OCI-M1 (cell line): Measurements from ENCODE around the gene RFC2.

Source experiments
- DNase-seq: peaks from one replicate; lab custom pipeline; 2025; lab: John Stamatoyannopoulos, UW

Gene RFC2

GRCh38 chr7:74254129-74254857 lies at the start of gene RFC2:
TSS of gene RFC2 (minus strand) at chr7:74254399. CDS start at chr7:74254383, 16 bp downstream.
- peak; percentile 100 for DNase-seq

- DNase-seq: no peak
Observed at GRCh38 chr7:74302745-74303221, 48.6 kb upstream of the RFC2 start.

- no peak for DNase-seq
Observed at GRCh38 chr7:74300926-74301325, 46.7 kb upstream of the RFC2 start.

- no peak for DNase-seq
Observed at GRCh38 chr7:74299401-74299800, 45.2 kb upstream of the RFC2 start.

GRCh38 chr7:74297516-74298233 lies 43.5 kb upstream of the RFC2 start:
- DNase-seq: no peak

- no peak for DNase-seq
Observed at GRCh38 chr7:74294191-74294998, 40.2 kb upstream of the RFC2 start.

- no peak for DNase-seq
Observed at GRCh38 chr7:74293577-74293908, 39.3 kb upstream of the RFC2 start.

- no peak for DNase-seq
Observed at GRCh38 chr7:74292757-74293576, 38.8 kb upstream of the RFC2 start.

GRCh38 chr7:74291535-74291934 lies 37.3 kb upstream of the RFC2 start:
- no peak for DNase-seq

- peak; percentile 34 for DNase-seq
Observed at GRCh38 chr7:74290981-74291441, 36.8 kb upstream of the RFC2 start.

GRCh38 chr7:74290553-74290950 lies 36.4 kb upstream of the RFC2 start:
- DNase-seq: no peak

GRCh38 chr7:74289659-74290552 lies 35.7 kb upstream of the RFC2 start:
- DNase-seq: peak; percentile 45

- DNase-seq: peak; percentile 91
Observed at GRCh38 chr7:74289018-74289658, 34.9 kb upstream of the RFC2 start, which contains the start of gene CLIP2. TSS of gene CLIP2 (plus strand) at chr7:74289407. CDS start at chr7:74317547, 28,140 bp downstream.

GRCh38 chr7:74288034-74288881 lies 34.1 kb upstream of the RFC2 start:
- DNase-seq: peak; percentile 99

GRCh38 chr7:74287303-74288033 lies 33.3 kb upstream of the RFC2 start:
- no peak for DNase-seq

GRCh38 chr7:74286131-74286530 lies 31.9 kb upstream of the RFC2 start:
- DNase-seq: no peak

- peak; percentile 43 for DNase-seq
Observed at GRCh38 chr7:74284781-74285259, 30.6 kb upstream of the RFC2 start.

- DNase-seq: no peak
Observed at GRCh38 chr7:74283858-74284447, 29.8 kb upstream of the RFC2 start.
